Activated effector memory CD4-positive, alpha-beta T cell treated with Interleukin-2 at 50 U/mL for 16 hours (primary cell): Measurements from ENCODE around the gene LMTK3.

ENCODE experiments used
- DNase-seq: peaks from one replicate; pipeline ENCODE4 v3.0.0-alpha.2; 2020

Gene LMTK3

GRCh38 chr19:48443731-48444128 lies 67.9 kb downstream of the LMTK3 start:
- DNase-seq: no peak

GRCh38 chr19:48443256-48443655 lies 68.4 kb downstream of the LMTK3 start:
- DNase-seq: no peak

- DNase-seq: no peak
Measured at GRCh38 chr19:48442116-48443035, 69.3 kb downstream of the LMTK3 start.

GRCh38 chr19:48441360-48442050 lies 70.1 kb downstream of the LMTK3 start:
- DNase-seq: no peak

- no peak for DNase-seq
Measured at GRCh38 chr19:48436586-48436985, 75.0 kb downstream of the LMTK3 start.
